DMS114 treated with DMSO at 0.1 percent for 48 hours (cell line): ENCODE results near the gene DDX24.

ENCODE experiments used
- DNase-seq: peaks from one replicate; lab custom pipeline; 2025; ENCODE audit not compliant: unreplicated experiment; lab: John Stamatoyannopoulos, UW

Gene DDX24

DNA sequence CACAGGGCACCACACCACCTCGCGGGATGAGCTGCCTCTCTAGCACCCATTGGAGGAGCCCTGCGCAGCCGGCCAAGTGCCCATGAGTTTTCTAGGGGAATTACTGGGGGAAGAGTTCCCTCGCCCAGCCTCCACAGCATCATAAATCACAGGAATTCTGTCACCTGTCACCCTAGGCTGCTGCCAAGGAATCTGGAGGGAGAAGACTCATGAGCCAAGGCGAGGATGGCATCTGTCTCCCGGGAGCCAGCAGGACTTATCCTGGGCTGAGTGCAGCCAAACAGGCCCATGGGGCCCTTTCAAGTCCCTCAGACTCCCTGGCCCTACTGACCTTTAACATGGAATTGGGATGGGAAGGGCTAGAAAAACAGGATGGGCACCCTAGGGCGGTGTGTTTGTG lies 62.7 kb downstream of the DDX24 start:
- DNase-seq, result no peak

DNA sequence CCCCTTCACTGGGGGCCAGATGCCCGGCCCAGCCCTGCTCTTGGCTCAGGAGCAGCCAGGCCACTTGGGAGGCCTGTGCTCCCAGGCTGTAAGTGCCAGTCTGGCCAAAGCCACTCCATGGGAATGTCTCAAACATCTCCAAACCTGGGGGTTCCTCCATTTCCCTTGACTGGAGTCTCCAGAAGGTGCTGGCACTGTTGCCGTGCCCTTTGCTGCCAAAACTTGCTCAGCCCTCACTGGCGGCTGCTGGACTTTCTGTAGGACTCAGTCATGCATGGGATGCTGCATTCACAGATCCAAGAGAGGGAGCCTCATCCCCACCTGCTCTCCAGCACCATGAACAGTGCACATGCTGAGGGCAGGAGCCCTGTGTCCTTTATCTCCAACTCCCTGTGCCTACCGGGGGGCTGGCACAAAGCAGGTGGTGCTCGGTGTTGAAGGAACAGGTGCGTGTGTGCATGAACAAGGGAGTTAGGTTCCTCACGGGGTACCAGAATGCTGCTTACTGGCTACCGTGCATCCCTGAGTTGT lies 64.5 kb downstream of the DDX24 start:
- DNase-seq, result no peak

DNA sequence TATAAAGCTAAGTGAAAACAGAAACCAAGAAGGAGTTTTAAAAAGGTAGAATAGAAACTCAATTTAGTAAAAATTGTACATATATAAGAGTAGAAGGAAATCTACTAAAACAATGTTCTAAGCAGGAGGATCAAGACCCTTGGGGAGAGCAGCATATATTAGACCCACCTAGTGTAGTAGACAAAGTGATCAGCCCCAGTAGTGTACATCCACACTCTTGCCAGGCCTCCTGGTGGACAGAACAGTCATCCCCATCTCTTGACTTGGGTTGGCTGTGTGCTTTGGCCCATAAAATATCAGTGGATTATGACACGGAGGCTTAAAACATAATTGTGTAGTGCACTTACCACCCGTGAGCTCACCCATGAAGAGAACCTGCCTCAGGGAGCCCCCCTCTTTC lies 65.8 kb downstream of the DDX24 start:
- no peak for DNase-seq

DNA sequence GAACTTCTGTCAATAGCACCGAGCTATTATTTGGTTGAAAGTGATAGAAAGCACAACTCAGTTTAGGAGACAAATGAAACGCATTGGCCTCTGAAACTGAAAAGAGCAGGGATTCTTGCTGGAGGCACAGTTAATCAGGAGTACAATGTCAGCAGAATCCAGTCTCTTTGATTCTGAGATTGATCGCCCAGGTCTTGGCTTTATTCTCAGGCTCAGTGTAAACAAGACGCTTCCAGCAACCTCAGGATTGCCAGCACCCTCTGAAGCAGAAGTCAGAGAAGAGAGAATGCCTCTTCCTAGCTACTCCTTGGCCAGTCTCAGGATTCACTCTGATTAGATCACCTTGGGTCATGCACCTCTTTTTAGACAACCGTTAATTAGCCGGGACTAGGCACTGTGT lies 66.6 kb downstream of the DDX24 start:
- DNase-seq, result no peak

DNA sequence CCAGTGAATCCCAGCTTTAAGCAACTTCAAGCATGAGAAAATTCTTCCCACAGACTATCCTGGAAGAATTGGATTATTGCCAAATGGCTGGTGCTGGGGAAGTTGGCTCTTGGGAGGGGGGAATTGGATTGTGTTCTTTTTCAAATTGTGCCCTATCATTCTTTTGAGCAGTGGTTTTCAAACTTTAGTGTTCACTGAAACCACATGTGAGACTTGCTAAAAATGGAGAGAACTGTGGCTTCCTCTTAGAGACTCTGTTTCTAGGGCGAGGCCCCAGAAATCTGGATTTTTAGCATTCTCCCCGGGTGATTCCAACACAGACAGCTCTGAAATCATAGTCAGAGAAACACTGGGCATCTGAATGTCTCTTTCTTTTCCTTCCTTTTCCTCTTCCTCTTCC lies 69.2 kb downstream of the DDX24 start:
- DNase-seq, result no peak

DNA sequence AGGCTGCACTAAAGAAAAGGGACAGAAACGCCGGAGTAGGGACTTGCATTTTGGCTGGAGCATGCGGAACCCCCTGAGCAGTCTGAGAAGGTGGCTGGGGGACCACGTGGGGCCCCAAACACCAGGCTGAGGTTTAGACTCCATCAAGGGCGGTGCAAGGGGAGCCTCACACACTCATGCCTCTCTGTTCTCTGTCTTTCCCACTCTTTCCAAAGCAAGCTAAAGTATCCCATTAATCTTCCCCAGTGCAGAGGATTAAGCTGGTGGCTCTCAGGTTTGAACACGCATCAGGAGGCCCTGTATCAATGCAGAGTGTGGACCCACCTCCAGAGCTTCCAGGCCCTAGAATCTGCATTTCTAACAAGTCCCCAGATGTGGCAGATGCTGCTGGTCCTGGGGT lies 70.4 kb downstream of the DDX24 start:
- no peak for DNase-seq

DNA sequence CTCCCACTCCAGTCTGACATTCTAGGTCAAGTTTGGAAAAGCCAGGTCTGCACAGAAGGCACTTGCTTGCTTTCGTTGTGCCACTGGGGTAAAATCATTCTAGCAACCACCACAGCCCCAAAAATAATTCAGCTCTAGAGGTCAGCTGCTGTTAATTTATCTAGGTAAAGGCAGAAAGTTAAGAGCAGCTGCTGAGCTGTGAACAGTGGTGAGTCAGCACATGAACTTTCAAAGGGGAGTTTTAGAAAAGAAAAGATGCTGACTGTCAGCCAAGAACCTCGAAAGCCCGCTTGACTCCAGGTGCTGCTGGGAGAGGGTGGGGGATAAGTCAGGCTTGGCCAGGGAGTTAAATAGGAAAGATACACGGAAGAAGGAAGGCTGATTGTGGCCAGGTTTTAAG lies 71.2 kb downstream of the DDX24 start:
- DNase-seq, result no peak

DNA sequence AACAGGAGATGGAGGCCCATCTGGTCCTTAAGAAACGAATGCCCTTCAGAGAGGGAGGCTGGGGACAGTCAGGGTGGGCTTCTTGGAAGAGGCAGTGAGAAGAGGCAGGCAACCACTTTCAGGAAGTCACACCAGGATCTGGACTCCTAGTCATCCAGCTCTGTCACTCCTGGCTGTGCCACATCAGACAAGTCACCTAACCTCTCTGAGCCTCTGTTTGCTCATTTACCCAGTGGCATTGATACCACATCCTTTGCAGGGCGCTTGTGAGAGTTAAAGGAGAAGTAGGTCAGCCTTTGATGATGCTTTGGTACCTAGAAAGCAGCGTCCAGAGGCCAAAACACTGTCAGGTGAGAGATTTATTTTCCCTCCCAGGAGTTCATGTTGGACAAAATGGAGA lies 72.8 kb downstream of the DDX24 start:
- DNase-seq, result no peak

DNA sequence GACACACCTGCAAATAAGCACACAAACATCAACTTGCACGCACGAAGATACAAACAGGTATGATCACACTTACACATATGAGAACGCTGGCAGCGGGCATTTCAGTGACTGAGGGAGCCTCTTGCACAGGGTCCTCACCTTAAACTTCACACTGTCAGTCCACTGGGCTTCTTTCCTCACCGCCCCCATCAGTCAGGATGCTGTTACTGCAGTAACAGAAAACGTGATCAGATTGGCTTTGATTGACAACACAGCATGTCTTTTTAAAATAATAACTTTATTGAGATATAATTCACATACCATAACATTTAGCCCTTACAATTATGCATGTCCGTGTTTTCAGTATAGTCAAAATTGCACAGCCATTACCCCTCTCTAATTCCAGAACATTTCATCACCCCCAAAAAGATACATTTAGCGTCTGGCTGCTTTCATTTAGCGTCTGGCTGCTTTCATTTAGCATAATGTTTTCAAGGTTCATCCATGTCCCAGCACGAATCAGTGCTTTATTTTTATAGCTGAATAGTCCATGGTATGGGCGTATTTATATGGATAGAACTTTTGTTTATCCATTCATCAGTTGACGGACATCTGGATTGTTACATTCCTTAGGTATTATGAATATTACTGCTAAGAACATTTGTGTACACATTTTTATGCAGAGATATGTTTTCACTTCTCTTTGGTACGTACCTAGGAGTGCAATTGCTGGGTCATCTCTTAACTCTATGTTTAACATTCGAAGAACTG lies 75.5 kb downstream of the DDX24 start:
- DNase-seq, result no peak

DNA sequence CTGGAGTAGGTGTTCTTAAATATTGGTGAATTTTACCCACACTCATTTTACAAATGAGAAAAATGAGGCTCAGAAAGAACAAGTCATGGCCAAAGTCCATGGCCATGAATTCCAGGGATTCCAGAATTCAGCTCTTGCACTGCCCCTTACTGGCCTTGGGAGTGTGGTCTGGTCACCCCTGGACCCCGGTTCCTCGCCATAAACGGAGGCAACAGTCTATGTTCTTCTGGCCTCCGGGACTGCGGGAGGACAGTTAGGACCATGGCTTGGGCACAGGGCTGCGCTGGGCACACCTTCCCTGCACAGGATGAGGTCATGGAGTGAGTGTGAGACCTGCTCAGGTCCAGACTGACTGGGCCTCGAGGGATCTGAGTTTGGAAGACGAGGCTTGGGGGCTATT lies 77.0 kb downstream of the DDX24 start:
- DNase-seq, result no peak

DNA sequence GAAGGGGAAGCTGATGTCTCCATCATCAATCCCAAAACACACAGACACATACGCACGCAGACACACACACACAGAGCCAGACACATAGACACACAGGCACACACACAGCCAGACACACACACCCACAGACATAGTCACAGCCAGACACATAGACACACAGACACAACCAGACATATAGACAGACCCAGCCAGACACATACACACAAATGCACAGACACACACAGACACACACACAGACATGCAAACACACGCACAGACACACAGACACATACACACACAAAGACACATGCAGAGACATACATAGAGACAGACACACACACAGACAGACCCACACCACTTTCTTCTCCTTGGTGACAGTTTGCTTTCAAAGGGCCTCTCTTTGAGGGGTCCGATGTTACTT lies 77.6 kb downstream of the DDX24 start:
- DNase-seq, result no peak

DNA sequence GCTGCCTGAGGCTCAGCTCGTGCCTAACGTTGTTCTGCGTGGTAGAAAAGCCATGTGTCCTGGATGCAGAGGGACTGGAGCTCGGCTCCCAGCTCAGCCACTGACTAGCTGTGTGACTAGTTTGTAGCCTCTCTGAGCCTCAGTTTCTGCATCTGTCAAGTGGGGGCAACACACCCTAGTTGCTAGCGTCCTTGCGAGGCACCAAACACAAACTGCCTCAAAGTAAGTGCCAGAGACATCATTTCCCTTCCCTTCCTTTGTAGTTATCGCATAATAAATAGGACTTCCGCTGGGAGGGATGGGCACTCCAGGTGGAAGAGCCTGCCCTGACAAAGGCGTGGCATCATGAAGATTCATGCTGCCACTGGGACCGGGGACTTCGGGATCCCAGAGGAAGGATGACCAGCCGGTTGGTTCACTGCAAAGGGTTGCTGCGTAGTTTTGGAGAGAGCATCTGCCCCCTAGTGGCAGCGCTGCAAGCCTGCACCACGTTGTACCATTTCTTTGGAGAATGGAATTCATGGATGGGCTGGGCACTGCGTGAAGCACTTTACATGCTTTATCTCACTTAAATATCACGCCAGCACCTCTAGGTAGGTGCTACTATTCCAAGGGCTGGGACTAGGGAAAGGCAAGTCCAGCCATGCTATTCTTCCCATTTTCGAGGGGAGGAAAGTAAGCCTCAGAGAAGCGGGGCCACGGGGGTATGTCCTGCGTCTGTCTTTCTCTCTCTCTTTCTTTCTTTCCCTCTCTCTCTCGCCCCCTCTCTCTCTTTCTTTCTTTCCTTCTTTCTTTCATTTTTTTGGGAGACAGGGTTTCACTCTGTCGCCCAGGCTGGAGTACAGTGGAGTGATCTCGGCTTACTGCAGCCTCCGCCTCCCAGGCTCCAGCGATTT lies 79.3 kb downstream of the DDX24 start:
- DNase-seq, result peak; percentile 44

DNA sequence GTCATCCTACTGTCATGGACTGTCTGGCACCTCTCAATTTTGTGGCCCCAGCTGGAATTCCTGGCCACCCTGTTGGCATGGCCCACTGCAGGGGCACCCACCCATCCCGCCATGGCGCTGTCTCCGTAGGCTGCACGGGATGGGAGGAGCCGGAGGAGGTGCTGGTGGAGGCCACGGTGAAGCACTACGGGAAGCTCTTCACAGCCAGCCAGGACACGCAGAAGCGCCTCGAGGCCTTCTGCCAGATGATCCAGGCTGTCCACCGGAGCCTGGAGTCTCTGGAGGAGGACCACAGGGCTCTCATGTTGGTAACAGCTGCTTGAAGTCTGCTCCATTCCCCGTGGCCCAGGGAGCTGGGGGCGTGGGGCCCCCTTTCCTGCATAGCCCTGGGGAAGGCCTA lies 80.0 kb downstream of the DDX24 start:
- DNase-seq, result no peak

DNA sequence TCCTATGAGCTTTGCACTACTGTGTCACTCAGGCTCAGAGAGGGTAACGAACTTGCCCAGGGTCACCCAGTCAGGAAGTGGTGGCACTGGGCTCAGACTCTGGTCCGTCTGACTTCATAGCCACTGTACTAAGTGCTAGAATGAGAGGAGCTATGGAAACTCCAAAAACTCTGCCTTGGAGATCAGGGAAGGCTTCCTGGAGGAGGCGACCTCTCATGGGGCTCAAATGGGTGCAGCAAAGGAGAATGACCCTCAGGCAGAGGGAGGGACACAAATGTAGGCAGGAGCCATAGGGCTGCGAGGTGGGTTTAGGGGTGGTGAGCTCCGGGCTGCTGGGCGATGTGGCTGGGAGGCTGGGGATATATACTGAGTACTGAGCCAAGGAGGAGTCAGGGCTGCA lies 80.7 kb downstream of the DDX24 start:
- no peak for DNase-seq

DNA sequence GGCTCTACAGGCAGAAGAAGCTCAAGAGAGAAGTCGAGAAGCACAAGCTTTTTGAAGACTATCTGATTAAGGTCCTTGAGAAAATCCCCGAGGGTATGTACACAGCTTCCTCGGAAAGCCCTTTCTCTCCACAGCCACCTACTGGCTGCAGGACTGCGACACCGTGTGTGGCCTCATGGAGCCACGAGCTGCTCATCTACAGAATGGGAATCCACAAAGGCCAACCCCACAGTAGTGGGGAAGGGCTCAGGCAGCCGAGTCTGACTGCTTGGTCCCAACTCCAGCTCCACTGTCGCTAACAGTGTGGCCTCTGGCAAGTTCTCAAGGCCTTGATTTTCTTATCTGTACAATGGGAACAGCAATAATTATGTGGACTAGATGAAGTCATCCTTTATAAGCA lies 81.4 kb downstream of the DDX24 start:
- no peak for DNase-seq

DNA sequence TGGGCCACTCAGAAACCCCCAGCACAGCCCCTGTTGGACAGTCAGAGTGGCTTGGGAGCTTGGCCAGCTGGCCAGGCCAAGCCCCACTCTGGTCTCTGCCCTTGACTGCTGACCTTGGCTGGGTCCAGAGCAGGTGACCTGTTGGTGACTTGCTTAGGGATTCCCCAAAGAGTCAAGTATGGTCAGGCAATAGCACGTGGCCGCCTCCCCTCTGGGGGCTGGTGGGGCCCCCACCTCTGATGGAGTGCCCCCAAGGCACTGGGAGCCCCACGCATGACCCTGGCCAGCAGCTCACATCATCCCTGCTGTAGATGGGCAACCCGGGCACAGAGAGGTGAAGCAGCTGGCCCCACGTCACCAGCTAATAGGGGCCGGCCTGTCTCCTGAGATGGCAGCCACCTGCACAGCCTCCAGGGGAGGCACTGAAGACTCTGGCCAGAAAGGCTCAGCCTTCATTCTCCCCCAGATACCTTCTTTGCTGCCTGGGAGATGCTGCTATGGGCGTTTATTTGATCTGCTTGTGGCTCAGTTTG lies 82.1 kb downstream of the DDX24 start:
- DNase-seq, result no peak
